KMS-11 (cell line): ENCODE measurements around the gene PGAP6.

Source experiments
- H2AFZ ChIP-seq: fragments of 200-600 bp; sonication (generic); 2 replicates; pipeline ENCODE4 v1.6.1; 2016; ENCODE audit warnings: antibody characterized with exemption, mixed run types, low read depth
- H3K27ac ChIP-seq: fragments of 200-600 bp; sonication (generic); 2 replicates; pipeline ENCODE4 v1.6.1; 2016; ENCODE audit warnings: mild to moderate bottlenecking, mixed run types
- H3K27me3 ChIP-seq: fragments of 200-600 bp; sonication (generic); 2 replicates; pipeline ENCODE4 v1.6.1; 2017; ENCODE audit warnings: mild to moderate bottlenecking, low read depth, mixed run types, moderate library complexity; ENCODE audit not compliant: insufficient read depth
- H3K36me3 ChIP-seq: fragments of 200-600 bp; sonication (generic); 2 replicates; pipeline ENCODE4 v1.6.1; 2017; ENCODE audit warnings: mild to moderate bottlenecking, mixed run types; ENCODE audit not compliant: insufficient read depth
- H3K4me1 ChIP-seq: fragments of 200-600 bp; sonication (generic); 2 replicates; pipeline ENCODE4 v1.6.1; 2016; ENCODE audit warnings: mild to moderate bottlenecking, low read depth, mixed run types; ENCODE audit not compliant: poor library complexity, severe bottlenecking
- H3K4me2 ChIP-seq: fragments of 200-600 bp; sonication (generic); 2 replicates; pipeline ENCODE4 v1.7.0; 2016; ENCODE audit warnings: mild to moderate bottlenecking, mixed run types
- H3K4me3 ChIP-seq: fragments of 200-600 bp; sonication (generic); IDR thresholded peaks from 2 replicates; pipeline ENCODE4 v1.6.1; 2017; ENCODE audit warnings: low read depth, low read length, mixed read lengths; ENCODE audit not compliant: insufficient read depth
- H3K79me2 ChIP-seq: fragments of 200-600 bp; sonication (generic); 2 replicates; pipeline ENCODE4 v1.6.1; 2016; ENCODE audit warnings: low read depth, mixed run types; ENCODE audit not compliant: insufficient read depth
- H3K9ac ChIP-seq: fragments of 200-600 bp; sonication (generic); 2 replicates; pipeline ENCODE4 v1.6.1; 2016; ENCODE audit warnings: mild to moderate bottlenecking, mixed run types
- H4K20me1 ChIP-seq: fragments of 200-600 bp; sonication (generic); 2 replicates; pipeline ENCODE4 v1.6.1; 2016; ENCODE audit warnings: mild to moderate bottlenecking, mixed run types; ENCODE audit not compliant: insufficient read depth
- TF ChIP-seq, protein P1 (sequence below): fragments of 200-600 bp; sonication (generic); conservative IDR thresholded peaks from 2 replicates; pipeline ENCODE4 v1.6.1; 2017; ENCODE audit warnings: low read depth, mild to moderate bottlenecking, antibody characterized with exemption, low read length, moderate library complexity, mixed read lengths

Gene PGAP6

DNA sequence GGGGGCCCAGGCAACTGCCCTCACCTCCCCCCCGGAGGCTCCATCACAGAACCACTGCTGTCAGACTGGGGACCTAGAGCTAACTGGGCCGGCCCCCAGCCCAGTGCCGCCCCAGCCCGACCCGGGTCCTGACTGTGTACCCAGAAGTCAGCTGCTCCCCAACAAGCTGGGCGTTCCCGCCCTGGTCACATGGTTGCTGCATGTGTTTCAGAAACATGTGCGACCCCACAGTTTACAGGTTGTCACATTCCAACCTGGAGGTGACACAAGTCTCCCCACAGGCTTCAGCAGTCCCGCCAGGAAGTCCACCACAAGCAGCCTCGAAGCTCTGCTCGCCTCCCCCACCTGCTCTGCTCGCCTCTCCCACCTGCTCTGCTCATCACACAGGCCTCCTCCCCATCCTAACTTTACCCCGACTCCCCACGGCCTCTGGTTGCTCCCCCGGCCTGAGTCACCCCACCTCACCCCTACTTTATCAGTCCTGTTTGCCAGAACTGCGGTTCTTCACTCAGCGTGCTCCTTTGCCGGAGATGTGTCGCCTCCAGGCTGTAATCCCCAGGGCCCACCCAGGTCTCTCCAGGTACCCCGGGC, 12.4 kb downstream of the PGAP6 start:
- Histone ChIP-seq H3K36me3 (no peaks in the 10 kb centered on the region), H3K4me1 (peaks cover 14% of the 10 kb centered on the region), H2AFZ (no peak overlapping the region), H3K4me3 (no peak overlapping the region), H3K9ac (no peak overlapping the region), H3K4me2 (peak overlapping the region; percentile 34; the same call in 1 of the 2 replicates), H3K27ac (no peak overlapping the region), H3K79me2 (peaks cover 6% of the 10 kb centered on the region; the same call in 1 of the 2 replicates), H4K20me1 (no peaks in the 10 kb centered on the region), H3K27me3 (no peaks in the 10 kb centered on the region; the same call in 1 of the 2 replicates)
- TF ChIP-seq, protein P1, sequence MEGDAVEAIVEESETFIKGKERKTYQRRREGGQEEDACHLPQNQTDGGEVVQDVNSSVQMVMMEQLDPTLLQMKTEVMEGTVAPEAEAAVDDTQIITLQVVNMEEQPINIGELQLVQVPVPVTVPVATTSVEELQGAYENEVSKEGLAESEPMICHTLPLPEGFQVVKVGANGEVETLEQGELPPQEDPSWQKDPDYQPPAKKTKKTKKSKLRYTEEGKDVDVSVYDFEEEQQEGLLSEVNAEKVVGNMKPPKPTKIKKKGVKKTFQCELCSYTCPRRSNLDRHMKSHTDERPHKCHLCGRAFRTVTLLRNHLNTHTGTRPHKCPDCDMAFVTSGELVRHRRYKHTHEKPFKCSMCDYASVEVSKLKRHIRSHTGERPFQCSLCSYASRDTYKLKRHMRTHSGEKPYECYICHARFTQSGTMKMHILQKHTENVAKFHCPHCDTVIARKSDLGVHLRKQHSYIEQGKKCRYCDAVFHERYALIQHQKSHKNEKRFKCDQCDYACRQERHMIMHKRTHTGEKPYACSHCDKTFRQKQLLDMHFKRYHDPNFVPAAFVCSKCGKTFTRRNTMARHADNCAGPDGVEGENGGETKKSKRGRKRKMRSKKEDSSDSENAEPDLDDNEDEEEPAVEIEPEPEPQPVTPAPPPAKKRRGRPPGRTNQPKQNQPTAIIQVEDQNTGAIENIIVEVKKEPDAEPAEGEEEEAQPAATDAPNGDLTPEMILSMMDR = no peak

DNA sequence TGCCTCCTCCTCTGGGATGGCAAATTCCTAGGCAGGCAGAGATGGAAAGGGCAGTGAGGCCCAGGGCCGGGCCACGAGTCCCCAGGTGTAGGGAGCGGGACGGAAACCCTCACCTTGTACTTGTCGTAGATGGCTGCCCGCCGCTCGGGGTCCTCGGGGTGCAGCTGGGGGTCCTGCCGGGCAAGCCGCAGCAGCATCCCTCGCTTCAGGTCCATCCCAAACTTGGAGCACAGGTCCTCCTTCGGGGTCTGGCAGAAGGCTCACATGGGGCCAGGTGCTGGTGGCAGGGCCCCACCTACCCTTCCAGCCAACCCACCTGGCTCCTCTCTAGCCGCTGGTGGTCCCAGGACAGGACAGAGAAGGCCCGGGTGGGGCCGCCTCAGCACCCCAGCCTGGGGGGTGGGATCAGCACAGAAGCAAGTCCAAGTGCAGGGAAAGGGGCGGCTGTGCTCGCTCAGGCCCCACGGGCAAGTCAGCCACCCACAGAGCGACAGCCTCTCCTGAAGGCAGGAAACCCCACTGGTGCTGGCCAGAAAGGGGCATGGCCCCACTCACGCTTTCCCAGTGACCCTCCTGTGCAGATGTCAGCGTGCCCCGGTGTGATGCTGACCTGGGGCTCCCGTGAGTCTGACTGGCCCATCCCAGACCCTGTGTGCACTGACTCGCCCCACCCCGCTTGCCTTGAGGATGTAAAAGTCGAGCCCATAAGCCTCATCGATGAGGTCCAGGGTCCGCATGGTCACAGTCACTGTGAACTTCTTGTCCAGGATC, 13.2 kb downstream of the PGAP6 start:
- Histone ChIP-seq H3K9ac (no peak overlapping the region), H3K4me1 (peaks cover 14% of the 10 kb centered on the region), H3K27ac (no peak overlapping the region), H3K79me2 (peaks cover 6% of the 10 kb centered on the region; the same call in 1 of the 2 replicates), H4K20me1 (no peaks in the 10 kb centered on the region), H2AFZ (no peak overlapping the region), H3K36me3 (no peaks in the 10 kb centered on the region), H3K27me3 (peaks cover 3% of the 10 kb centered on the region; the same call in 1 of the 2 replicates), H3K4me3 (no peak overlapping the region), H3K4me2 (no peak overlapping the region)
- TF ChIP-seq, protein P1 = no peak

DNA sequence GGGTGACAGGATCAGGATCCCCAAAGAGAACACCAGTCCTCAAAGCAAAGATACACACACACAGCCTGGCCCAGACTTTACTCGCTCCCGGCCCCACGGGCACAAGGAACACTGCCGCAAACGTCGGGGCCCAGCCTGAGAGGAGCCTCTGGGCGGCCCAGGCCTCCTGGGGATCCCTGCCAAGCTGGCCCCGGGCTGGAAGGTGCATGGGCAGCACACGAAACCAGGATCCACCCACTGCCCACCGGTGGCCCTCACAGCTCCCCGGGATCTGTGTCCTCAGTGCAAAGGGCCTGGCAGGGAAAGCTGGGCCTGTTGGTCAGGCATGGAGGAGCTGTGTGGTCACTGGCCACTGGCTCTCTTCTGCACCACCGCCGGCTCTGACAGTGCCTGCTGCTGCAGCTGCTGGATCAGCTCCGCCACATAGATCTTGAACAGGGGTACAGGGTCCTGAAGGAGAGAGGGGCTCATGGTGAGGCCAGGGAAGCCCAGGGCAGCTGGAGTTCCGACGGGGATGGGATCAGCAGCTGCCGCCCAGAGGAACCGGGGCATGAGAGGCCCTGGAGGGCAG, 14.4 kb downstream of the PGAP6 start:
- H2AFZ ChIP-seq = no peak overlapping the region
- no peaks in the 10 kb centered on the region for H4K20me1 ChIP-seq
- peaks cover 10% of the 10 kb centered on the region; the same call in 1 of the 2 replicates for H3K27me3 ChIP-seq
- H3K27ac ChIP-seq = no peak overlapping the region
- no peak overlapping the region for H3K4me2 ChIP-seq
- no peak overlapping the region for H3K4me3 ChIP-seq
- H3K4me1 ChIP-seq = peaks cover 15% of the 10 kb centered on the region
- H3K9ac ChIP-seq = no peak overlapping the region
- TF ChIP-seq, protein P1 = no peak
- no peaks in the 10 kb centered on the region for H3K36me3 ChIP-seq
- H3K79me2 ChIP-seq = peaks cover 6% of the 10 kb centered on the region; the same call in 1 of the 2 replicates

DNA sequence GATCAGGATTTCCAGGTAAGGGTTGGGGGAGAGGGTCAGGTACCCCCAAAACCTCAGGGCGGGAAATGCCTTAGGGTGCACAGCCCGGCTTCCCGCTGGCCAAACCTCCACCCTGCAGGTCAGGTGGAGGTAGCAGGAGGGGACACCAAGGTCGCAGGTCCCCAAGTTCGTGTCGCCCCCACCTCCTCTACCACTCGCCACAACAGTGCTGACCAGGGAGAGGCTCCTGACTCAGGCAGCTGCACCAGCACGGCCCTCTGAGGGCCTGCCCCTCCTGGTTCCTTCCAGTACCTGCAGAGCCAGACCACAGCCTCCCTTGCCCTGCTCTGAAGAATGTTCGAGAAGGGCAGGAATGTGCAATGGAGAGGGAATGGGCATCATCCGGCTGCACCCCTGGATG, 15.3 kb downstream of the PGAP6 start:
- Histone ChIP-seq H3K79me2 (peaks cover 6% of the 10 kb centered on the region; the same call in 1 of the 2 replicates), H3K27me3 (peaks cover 15% of the 10 kb centered on the region; the same call in 1 of the 2 replicates), H4K20me1 (no peaks in the 10 kb centered on the region), H3K4me2 (no peak overlapping the region), H2AFZ (no peak overlapping the region), H3K4me3 (no peak overlapping the region), H3K36me3 (no peaks in the 10 kb centered on the region), H3K9ac (no peak overlapping the region), H3K27ac (no peak overlapping the region), H3K4me1 (peaks cover 22% of the 10 kb centered on the region)
- TF ChIP-seq, protein P1 = no peak
